ENCODE results near the gene ENG. TPM values are rescaled to one million over a fixed set of nuclear protein-coding genes. Genes with fewer than 3 reads are reported as not detected.

ENG gene
- total RNA-seq, 1 experiment from 2014 or later: 0.76 TPM

- no peak for ATAC-seq
- Histone ChIP-seq H3K9ac (ENCODE audit: low read length) (no peak overlapping the region), H3K27ac (ENCODE audit: low read depth, low read length) (no peak overlapping the region), H3K27me3 (ENCODE audit: insufficient read depth, low read length) (no peaks in the 10 kb centered on the region), H3K4me2 (ENCODE audit: low read length) (0 out of 2 replicates have a peak overlapping the region, but pooled peaks have one; percentile 58), H3K9me3 (ENCODE audit: control insufficient read depth in 1 of 2, insufficient read depth in 1 of 2, low read depth in 1 of 2, low read length in 2 of 2) (no peaks in the 10 kb centered on the region), H4K20me1 (ENCODE audit: insufficient read depth) (no peaks in the 10 kb centered on the region), H3K4me1 (ENCODE audit: control insufficient read depth in 1 of 2, insufficient read depth in 2 of 2, low read length in 2 of 2) (peaks cover 17 to 25% of the 10 kb centered on the region in 2 experiments), H3K9me2 (ENCODE audit: insufficient read depth) (no peaks in the 10 kb centered on the region), H3K79me2 (ENCODE audit: insufficient read depth, low read length) (no peaks in the 10 kb centered on the region), H3K36me3 (ENCODE audit: control insufficient read depth in 1 of 2, insufficient read depth in 2 of 2, low read length in 2 of 2) (no peaks in the 10 kb centered on the region), H2AFZ (ENCODE audit: low read depth, low read length, poor library complexity, severe bottlenecking) (no peak overlapping the region), H3K4me3 (replicated peaks in 1 of 2; ENCODE audit: low read depth in 1 of 2, low read length in 2 of 2) (no peak overlapping the region)
- TF ChIP-seq CEBPB (IDR thresholded peaks at IDR 0.05; ENCODE audit: low read depth): no peak
- TF ChIP-seq TCF7L2 (IDR thresholded peaks at IDR 0.05; ENCODE audit: borderline replicate concordance, extremely low read depth, insufficient read depth, insufficient read length): no peak
- TF ChIP-seq, protein P1, sequence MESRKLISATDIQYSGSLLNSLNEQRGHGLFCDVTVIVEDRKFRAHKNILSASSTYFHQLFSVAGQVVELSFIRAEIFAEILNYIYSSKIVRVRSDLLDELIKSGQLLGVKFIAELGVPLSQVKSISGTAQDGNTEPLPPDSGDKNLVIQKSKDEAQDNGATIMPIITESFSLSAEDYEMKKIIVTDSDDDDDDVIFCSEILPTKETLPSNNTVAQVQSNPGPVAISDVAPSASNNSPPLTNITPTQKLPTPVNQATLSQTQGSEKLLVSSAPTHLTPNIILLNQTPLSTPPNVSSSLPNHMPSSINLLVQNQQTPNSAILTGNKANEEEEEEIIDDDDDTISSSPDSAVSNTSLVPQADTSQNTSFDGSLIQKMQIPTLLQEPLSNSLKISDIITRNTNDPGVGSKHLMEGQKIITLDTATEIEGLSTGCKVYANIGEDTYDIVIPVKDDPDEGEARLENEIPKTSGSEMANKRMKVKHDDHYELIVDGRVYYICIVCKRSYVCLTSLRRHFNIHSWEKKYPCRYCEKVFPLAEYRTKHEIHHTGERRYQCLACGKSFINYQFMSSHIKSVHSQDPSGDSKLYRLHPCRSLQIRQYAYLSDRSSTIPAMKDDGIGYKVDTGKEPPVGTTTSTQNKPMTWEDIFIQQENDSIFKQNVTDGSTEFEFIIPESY (IDR thresholded peaks at IDR 0.05; ENCODE audit: extremely low read depth, insufficient replicate concordance, low read length): no peak
- no peak for TF ChIP-seq ZNF274 (IDR thresholded peaks at IDR 0.05; ENCODE audit: low read depth, low read length)
- TF ChIP-seq, protein P2, sequence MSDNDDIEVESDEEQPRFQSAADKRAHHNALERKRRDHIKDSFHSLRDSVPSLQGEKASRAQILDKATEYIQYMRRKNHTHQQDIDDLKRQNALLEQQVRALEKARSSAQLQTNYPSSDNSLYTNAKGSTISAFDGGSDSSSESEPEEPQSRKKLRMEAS (IDR thresholded peaks at IDR 0.05): no peak
- no peak for TF ChIP-seq CBX3 (IDR thresholded peaks at IDR 0.05; ENCODE audit: low read depth)
- TF ChIP-seq, protein P3, sequence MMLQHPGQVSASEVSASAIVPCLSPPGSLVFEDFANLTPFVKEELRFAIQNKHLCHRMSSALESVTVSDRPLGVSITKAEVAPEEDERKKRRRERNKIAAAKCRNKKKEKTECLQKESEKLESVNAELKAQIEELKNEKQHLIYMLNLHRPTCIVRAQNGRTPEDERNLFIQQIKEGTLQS (IDR thresholded peaks at IDR 0.05): no peak
- no peak for TF ChIP-seq SIN3A (IDR thresholded peaks at IDR 0.05; ENCODE audit: low read depth)
- intact Hi-C loops (cut with micrococcal nuclease): no loop called here
- ChIA-PET POLR2A (no interaction called here), RAD21 (ENCODE audit: low non-redundant PET in 1 of 2, low total read pairs in 2 of 2, uncharacterized antibody in 2 of 2, unreplicated experiment in 2 of 2) (interaction anchor here in 1 of 2 experiments (0.6 kb wide), 1 partner anchor 89 kb away, joined by 3 read pairs; no protein-coding TSS in a partner anchor), CTCF (interaction anchor here (1.0 kb wide), 1 partner anchor 43 kb away, joined by 3 read pairs; no protein-coding TSS in a partner anchor)
- no TSS peak for BruUV-seq (replicated peaks)
- DNase-seq (ENCODE audit: low read depth, low spot score): no peak
Observed at GRCh38 chr9:127826253-127826913, 28.1 kb downstream of the ENG start.
